Epithelial cell of proximal tubule (primary cell): ENCODE measurements around the gene NAB2. TPM values are rescaled to one million over a fixed set of nuclear protein-coding genes. Genes with fewer than 3 reads are reported as not detected.

Experiments used
- DNase-seq: peaks from one replicate; pipeline ENCODE4 v3.0.0-alpha.2; 2011; ENCODE audit warnings: low read depth
- H3K4me3 ChIP-seq: 2 replicates; pipeline ENCODE4 v1.5.1; 2011; ENCODE audit warnings: low read depth, mild to moderate bottlenecking, low read length
- CTCF ChIP-seq: conservative IDR thresholded peaks from 2 replicates; pipeline ENCODE4 v1.5.1; 2012; ENCODE audit warnings: low read depth, mild to moderate bottlenecking, low read length
- total RNA-seq: library from RNA; depleted of rRNA; stranded (reverse); fragments of >200 nt; gene quantifications from 2 replicates; pipeline ENCODE4 v1.2.3, GENCODE V29; 2015

The NAB2 gene
- total RNA-seq, 1 donor from 2014 or later: 24.4 TPM

GRCh38 chr12:57101892-57102695 is 13.2 kb downstream of the NAB2 start:
- no peak for TF ChIP-seq CTCF
- no peak overlapping the region for H3K4me3 ChIP-seq
- no peak for DNase-seq

- no peak for DNase-seq
- TF ChIP-seq CTCF: no peak
- no peak overlapping the region for H3K4me3 ChIP-seq
Observed at GRCh38 chr12:57103856-57104255, 14.9 kb downstream of the NAB2 start.

GRCh38 chr12:57104292-57104910 is 15.5 kb downstream of the NAB2 start:
- DNase-seq: no peak
- no peak for TF ChIP-seq CTCF

GRCh38 chr12:57105011-57105753 is 16.3 kb downstream of the NAB2 start:
- DNase-seq: no peak
- H3K4me3 ChIP-seq: no peak overlapping the region
- no peak for TF ChIP-seq CTCF

More at GRCh38 chr12:57104292-57104910, 15.5 kb downstream of the NAB2 start:
- H3K4me3 ChIP-seq: no peak overlapping the region

- no peak for TF ChIP-seq CTCF
- no peak for DNase-seq
- H3K4me3 ChIP-seq: no peak overlapping the region
Observed at GRCh38 chr12:57106021-57106708, 17.3 kb downstream of the NAB2 start.

GRCh38 chr12:57107456-57108155 is 18.7 kb downstream of the NAB2 start:
- no peak for DNase-seq
- TF ChIP-seq CTCF: no peak
- H3K4me3 ChIP-seq: no peak overlapping the region
